DOHH2 (cell line): Measurements from ENCODE around the gene CTTNBP2.

ENCODE experiments used
- CTCF ChIP-seq: fragments of 200-600 bp; sonication (generic); IDR thresholded peaks from one replicate; pipeline ENCODE4 v1.5.1; 2014; ENCODE audit warnings: antibody characterized with exemption, mild to moderate bottlenecking, low read depth, low read length; ENCODE audit not compliant: poor library complexity, severe bottlenecking
- EZH2phosphoT487 ChIP-seq: fragments of 200-600 bp; sonication (generic); IDR thresholded peaks from 2 replicates; pipeline ENCODE4 v1.6.1; 2017; ENCODE audit warnings: borderline replicate concordance, mild to moderate bottlenecking, antibody characterized with exemption, low read length, moderate library complexity, mixed read lengths

- TF ChIP-seq CTCF (no peak), EZH2phosphoT487 (no peak)
Measured at GRCh38 chr7:117808341-117808757, 64.9 kb downstream of the CTTNBP2 start.
